Naive thymus-derived CD8-positive, alpha-beta T cell (primary cell): ENCODE measurements around the gene FMNL1. TPM values are rescaled to one million over a fixed set of nuclear protein-coding genes. Genes with fewer than 3 reads are reported as not detected.

ENCODE experiments used
- ATAC-seq, 2 donors: fragments of 150-1000 bp; cut with Tn5 transposase in 1 of 2; sonication (Bioruptor Pico), chemical (Tn5 transposase) in 1 of 2; 1 replicate in 1 of 2; 2 replicates in 1 of 2; pipeline ENCODE4 v1.10.0; 2021; ENCODE audit warnings: mild to moderate bottlenecking in 2 of 2, moderate library complexity in 2 of 2
- POLR2A ChIA-PET: fragments of 350-600 bp; sonication (Branson Sonifier 250); formaldehyde crosslinking; loops from one replicate; lab custom pipeline; 2021; ENCODE audit warnings: antibody characterized with exemption; lab: Charles Lee
- DNase-seq, 10 donors: peaks; one replicate each; pipeline versions ENCODE4 v3.0.0 to v3.0.0-alpha.2; 2020 to 2022
- H3K27ac Mint-ChIP-seq, 10 donors: one replicate each; pipeline ENCODE4 v1.8.0; 2020 to 2022; ENCODE audit warnings: mild to moderate bottlenecking in 10 of 10, mixed read lengths in 10 of 10, moderate library complexity in 4 of 10, inconsistent platforms in 1 of 10
- H3K27me3 Mint-ChIP-seq, 5 donors: one replicate each; pipeline ENCODE4 v1.8.0; 2021 to 2022; ENCODE audit warnings: mixed read lengths in 5 of 5
- H3K36me3 Mint-ChIP-seq, 3 donors: one replicate each; pipeline ENCODE4 v1.8.0; 2020 to 2022; ENCODE audit warnings: mixed read lengths in 3 of 3, mild to moderate bottlenecking in 2 of 3, inconsistent platforms in 1 of 3
- H3K4me1 Mint-ChIP-seq, 4 donors: one replicate each; pipeline ENCODE4 v1.8.0; 2021 to 2022; ENCODE audit warnings: mixed read lengths in 4 of 4
- H3K4me3 Mint-ChIP-seq, 10 donors: one replicate each; pipeline ENCODE4 v1.8.0; 2020 to 2022; ENCODE audit warnings: mild to moderate bottlenecking in 10 of 10, mixed read lengths in 10 of 10, moderate library complexity in 6 of 10, inconsistent platforms in 1 of 10
- H3K9me3 Mint-ChIP-seq, 9 donors: one replicate each; pipeline ENCODE4 v1.8.0; 2020 to 2022; ENCODE audit warnings: mixed read lengths in 9 of 9, mild to moderate bottlenecking in 3 of 9, inconsistent platforms in 1 of 9, moderate library complexity in 1 of 9
- polyA plus RNA-seq, 3 donors: library from polyadenylated mRNA; unstranded; fragments of 300-500 nt; fragmentation: Illumina TruSeq; gene quantifications; one replicate each; pipeline ENCODE4 v1.2.3, GENCODE V29; 2021
- total RNA-seq, 8 experiments: library from RNA in 2 of 8; stranded (reverse) in 2 of 8; gene quantifications; one replicate each; pipeline ENCODE4 v1.2.3 and lab custom pipeline; 2021 to 2026

The FMNL1 gene
- total and polyA plus RNA-seq, 5 experiments from 2014 or later, result 18.0 to 394 (median 35.5) TPM

- no peaks in the 10 kb centered on the region for H3K9me3 Mint-ChIP-seq
- DNase-seq, result no peak
- POLR2A ChIA-PET, result no interaction called here
- H3K27ac Mint-ChIP-seq, result peak overlapping the region in 4 of 10 donors; percentile 48 to 88 (median 72)
- no peaks in the 10 kb centered on the region for H3K27me3 Mint-ChIP-seq
- no peak for ATAC-seq
- H3K4me3 Mint-ChIP-seq, result no peak overlapping the region
- H3K36me3 Mint-ChIP-seq, result peaks cover 0 to 69% (median 7%) of the 10 kb centered on the region in 3 donors
- peaks cover 13 to 37% (median 32%) of the 10 kb centered on the region in 4 donors for H3K4me1 Mint-ChIP-seq
Observed at GRCh38 chr17:45288825-45289224, 67.1 kb downstream of the FMNL1 start.

GRCh38 chr17:45289301-45290268 lies 67.9 kb downstream of the FMNL1 start:
- Mint-ChIP-seq H3K36me3 (peaks cover 0 to 62% (median 7%) of the 10 kb centered on the region in 3 donors), H3K4me3 (no peak overlapping the region)
- ATAC-seq, result no peak

DNA sequence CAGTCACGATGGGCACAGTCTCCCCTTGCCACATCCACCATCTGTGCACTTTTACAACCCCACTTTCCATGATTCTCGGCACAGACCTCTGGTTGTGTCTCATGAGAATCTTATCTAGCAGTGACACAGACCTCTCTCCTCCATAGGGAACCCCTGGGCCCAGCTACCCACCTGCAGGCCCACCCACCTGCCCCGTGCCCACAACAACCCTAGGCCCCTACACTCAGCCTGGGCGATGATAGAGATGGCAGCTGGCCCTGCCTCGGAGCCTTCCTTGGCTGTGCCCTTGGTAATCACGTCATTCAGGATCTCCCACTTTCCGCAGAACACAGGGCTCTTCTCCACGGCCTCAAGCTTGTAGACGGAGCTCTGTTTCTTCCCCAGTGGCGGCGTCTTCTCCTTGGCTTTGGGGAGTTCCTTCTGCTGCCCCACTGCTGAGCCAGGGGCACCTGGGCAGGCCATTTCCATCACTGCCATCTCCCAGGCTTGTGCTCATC lies 68.6 kb downstream of the FMNL1 start:
- Mint-ChIP-seq H3K9me3 (no peaks in the 10 kb centered on the region), H3K4me1 (peaks cover 16 to 45% (median 37%) of the 10 kb centered on the region in 4 donors)
- POLR2A ChIA-PET, result no interaction called here

More at GRCh38 chr17:45289301-45290268, 67.9 kb downstream of the FMNL1 start:
- H3K27me3 Mint-ChIP-seq, result no peaks in the 10 kb centered on the region
- peak in 1 of 10 donors; percentile 59 for DNase-seq
- POLR2A ChIA-PET, result no interaction called here
- peak overlapping the region in 9 of 10 donors; percentile 11 to 88 (median 66) for H3K27ac Mint-ChIP-seq
- no peaks in the 10 kb centered on the region for H3K9me3 Mint-ChIP-seq
- H3K4me1 Mint-ChIP-seq, result peaks cover 16 to 42% (median 34%) of the 10 kb centered on the region in 4 donors

DNA sequence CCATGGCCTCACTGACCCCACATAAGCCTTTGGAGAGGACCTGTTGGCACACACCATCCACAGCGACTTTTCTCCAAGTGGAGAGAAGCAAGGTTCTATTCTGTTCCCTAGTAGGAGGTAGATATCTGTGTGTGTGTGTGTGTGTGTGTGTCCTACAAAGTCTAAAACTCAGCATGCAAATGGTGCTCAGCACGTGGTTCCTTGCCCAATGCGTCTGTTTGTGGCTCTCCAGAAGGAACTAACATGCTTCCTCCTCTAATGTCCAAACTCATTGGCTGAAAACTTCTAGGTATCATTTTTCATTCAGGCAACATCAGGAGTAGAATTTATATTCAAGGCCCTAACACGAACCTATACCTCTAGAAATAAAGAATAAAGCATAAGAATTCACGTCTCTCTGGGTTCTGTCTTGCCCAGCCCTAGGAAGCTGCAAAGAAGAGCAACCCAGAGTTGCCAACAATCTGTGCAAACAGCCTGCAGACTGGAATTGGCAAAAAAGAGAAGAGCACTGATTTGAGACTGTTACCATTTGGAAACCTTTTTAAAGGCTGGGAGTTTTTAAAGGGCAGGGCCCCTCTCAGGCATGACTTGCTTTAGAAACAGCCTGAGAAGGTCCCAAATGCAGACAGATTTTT lies 69.6 kb downstream of the FMNL1 start:
- Mint-ChIP-seq H3K27me3 (no peaks in the 10 kb centered on the region), H3K27ac (peak overlapping the region in 8 of 10 donors; percentile 26 to 88 (median 73)), H3K4me3 (no peak overlapping the region), H3K36me3 (peaks cover 0 to 57% (median 0%) of the 10 kb centered on the region in 3 donors), H3K4me1 (peaks cover 20 to 55% (median 47%) of the 10 kb centered on the region in 4 donors), H3K9me3 (no peaks in the 10 kb centered on the region)
- ATAC-seq (no peak), DNase-seq (no peak)
- POLR2A ChIA-PET, result interaction anchor here (0.9 to 1.8 kb wide), 2 partner anchors 25 to 26 kb away, joined by 3 to 5 read pairs; partner anchors contain the start of gene MAP3K14

More for the DNA sequence above, 68.6 kb downstream of the FMNL1 start:
- H3K27ac Mint-ChIP-seq, result peak overlapping the region; percentile 11 to 88 (median 68)
- DNase-seq (peak in 1 of 10 donors; percentile 53), ATAC-seq (no peak)
- H3K36me3 Mint-ChIP-seq, result peaks cover 0 to 59% (median 2%) of the 10 kb centered on the region in 3 donors
- H3K27me3 Mint-ChIP-seq, result no peaks in the 10 kb centered on the region
- no peak overlapping the region for H3K4me3 Mint-ChIP-seq

GRCh38 chr17:45292696-45293412 lies 71.2 kb downstream of the FMNL1 start:
- POLR2A ChIA-PET, result interaction anchor here (1.3 to 1.8 kb wide), 3 partner anchors 20 to 26 kb away, joined by 4 to 9 read pairs (median 5); partner anchors contain the start of gene MAP3K14
- Mint-ChIP-seq H3K9me3 (no peaks in the 10 kb centered on the region), H3K36me3 (peaks cover 0 to 49% (median 0%) of the 10 kb centered on the region in 3 donors), H3K4me1 (peaks cover 24 to 69% (median 61%) of the 10 kb centered on the region in 4 donors), H3K27me3 (no peaks in the 10 kb centered on the region), H3K27ac (peak overlapping the region in 9 of 10 donors; percentile 47 to 88 (median 68)), H3K4me3 (no peak overlapping the region)
- no peak for ATAC-seq
- DNase-seq, result no peak

DNA sequence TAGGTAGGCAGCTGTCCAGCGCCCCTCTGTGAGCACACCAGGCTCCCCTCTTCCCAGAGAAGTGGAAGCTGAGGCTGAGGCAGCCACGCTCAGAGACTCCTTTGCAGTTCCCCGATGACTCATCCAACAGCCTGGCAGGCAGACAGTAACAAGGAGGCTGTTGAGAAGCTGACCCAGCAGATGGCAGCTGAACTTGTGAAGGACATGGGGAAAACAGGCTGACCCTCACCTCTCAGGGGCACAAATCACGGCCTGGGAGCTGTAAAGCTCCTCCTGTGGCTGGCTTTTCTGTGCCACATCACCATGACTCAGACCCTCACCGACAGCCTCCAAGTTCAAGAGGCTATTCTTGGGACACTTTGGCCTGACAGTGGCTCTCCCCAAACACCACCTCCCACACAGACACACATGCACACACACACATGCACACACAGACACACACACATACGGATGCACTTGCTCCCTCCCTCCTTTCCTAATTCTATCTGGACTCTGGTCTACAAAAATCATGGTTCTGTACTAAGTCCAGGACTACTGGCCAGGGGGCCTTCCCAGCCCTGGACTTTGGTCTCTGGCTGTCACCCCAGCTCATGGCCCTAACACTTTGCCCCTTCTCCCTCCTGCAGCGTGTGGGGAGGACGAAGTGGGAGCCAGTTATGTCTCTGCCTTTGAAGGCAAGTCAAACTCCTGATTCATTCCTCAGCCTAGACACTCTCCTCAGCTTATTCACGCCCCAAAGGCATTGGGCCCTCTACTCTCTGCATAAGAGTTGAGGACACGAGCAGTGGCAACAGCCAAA lies 71.9 kb downstream of the FMNL1 start:
- POLR2A ChIA-PET, result interaction anchor here (1.3 to 1.6 kb wide), 3 partner anchors 19 to 26 kb away, joined by 4 to 9 read pairs (median 4); no protein-coding TSS in a partner anchor

GRCh38 chr17:45294506-45294905 lies 72.8 kb downstream of the FMNL1 start:
- no peak for ATAC-seq
- no peak for DNase-seq
- H3K4me1 Mint-ChIP-seq, result peaks cover 32 to 86% (median 76%) of the 10 kb centered on the region in 4 donors
- H3K27ac Mint-ChIP-seq, result peak overlapping the region in 7 of 10 donors; percentile 43 to 81 (median 67)
- no peaks in the 10 kb centered on the region for H3K9me3 Mint-ChIP-seq
- POLR2A ChIA-PET, result interaction anchor here (0.5 to 1.6 kb wide), 5 partner anchors 11 to 748 kb away, joined by 4 to 9 read pairs (median 4); no protein-coding TSS in a partner anchor
- H3K4me3 Mint-ChIP-seq, result no peak overlapping the region
- peaks cover 0 to 50% (median 2%) of the 10 kb centered on the region in 3 donors for H3K36me3 Mint-ChIP-seq
- H3K27me3 Mint-ChIP-seq, result no peaks in the 10 kb centered on the region

More for the DNA sequence above, 71.9 kb downstream of the FMNL1 start:
- Mint-ChIP-seq H3K4me1 (peaks cover 26 to 77% (median 68%) of the 10 kb centered on the region in 4 donors), H3K36me3 (peaks cover 0 to 53% (median under 1%) of the 10 kb centered on the region in 3 donors), H3K27ac (peak overlapping the region; percentile 28 to 88 (median 74)), H3K9me3 (no peaks in the 10 kb centered on the region), H3K27me3 (no peaks in the 10 kb centered on the region), H3K4me3 (no peak overlapping the region)
- ATAC-seq (no peak), DNase-seq (peak in 1 of 10 donors; percentile 49)

GRCh38 chr17:45296003-45296832 lies 74.5 kb downstream of the FMNL1 start:
- H3K4me3 Mint-ChIP-seq, result peak overlapping the region in 6 of 10 donors; percentile 6 to 62 (median 31)
- DNase-seq, result peak in 1 of 10 donors; percentile 58
- H3K9me3 Mint-ChIP-seq, result no peaks in the 10 kb centered on the region
- H3K36me3 Mint-ChIP-seq, result peaks cover 0 to 36% (median 2%) of the 10 kb centered on the region in 3 donors
- H3K27me3 Mint-ChIP-seq, result no peaks in the 10 kb centered on the region
- ATAC-seq, result peak; percentile 22 to 37
- peak overlapping the region; percentile 38 to 88 (median 73) for H3K27ac Mint-ChIP-seq
- peaks cover 32 to 95% (median 86%) of the 10 kb centered on the region in 4 donors for H3K4me1 Mint-ChIP-seq
- POLR2A ChIA-PET, result no interaction called here

- Mint-ChIP-seq H3K27ac (peak overlapping the region; percentile 28 to 88 (median 73)), H3K4me3 (peak overlapping the region in 4 of 10 donors; percentile 6 to 62 (median 23)), H3K36me3 (peaks cover 0 to 34% (median 2%) of the 10 kb centered on the region in 3 donors), H3K4me1 (peaks cover 31 to 95% (median 82%) of the 10 kb centered on the region in 4 donors), H3K27me3 (no peaks in the 10 kb centered on the region), H3K9me3 (no peaks in the 10 kb centered on the region)
- POLR2A ChIA-PET, result no interaction called here
- ATAC-seq (no peak), DNase-seq (no peak)
Observed at GRCh38 chr17:45296833-45297124, 75.1 kb downstream of the FMNL1 start.
